CD4-positive, CD25-positive, alpha-beta regulatory T cell (primary cell): ENCODE data around the gene GADD45GIP1. TPM values are rescaled to one million over a fixed set of nuclear protein-coding genes. Genes with fewer than 3 reads are reported as not detected.
A peak's percentile ranks its signal among the peaks of the same experiment; 100 is the strongest.

ENCODE experiments used
- ATAC-seq, 2 donors: fragments of 150-1000 bp; cut with Tn5 transposase; one replicate each; pipeline ENCODE4 v1.10.0; 2021; ENCODE audit warnings: low read depth in 2 of 2, moderate number of reproducible peaks in 2 of 2, moderate library complexity in 1 of 2
- DNase-seq, 3 donors: peaks; one replicate each; pipeline versions ENCODE4 v3.0.0 to v3.0.0-alpha.2; 2012 to 2022; ENCODE audit warnings: mixed read lengths in 1 of 3
- H3K27ac ChIP-seq: one replicate; pipeline ENCODE4 v1.7.0; 2013; ENCODE audit warnings: mild to moderate bottlenecking, low read length; ENCODE audit not compliant: insufficient read depth, poor library complexity, severe bottlenecking
- H3K27me3 ChIP-seq: one replicate; pipeline ENCODE4 v1.7.0; 2013; ENCODE audit warnings: low read length; ENCODE audit not compliant: control insufficient read depth, insufficient read depth
- H3K36me3 ChIP-seq: one replicate; pipeline ENCODE4 v1.7.0; 2013; ENCODE audit warnings: mild to moderate bottlenecking, low read length, moderate library complexity; ENCODE audit not compliant: control insufficient read depth, insufficient read depth
- H3K4me1 ChIP-seq: 2 replicates; pipeline ENCODE4 v1.7.0; 2013; ENCODE audit warnings: mild to moderate bottlenecking, low read length; ENCODE audit not compliant: insufficient read depth, control insufficient read depth, poor library complexity, severe bottlenecking
- H3K4me3 ChIP-seq: one replicate; pipeline ENCODE4 v1.7.0; 2013; ENCODE audit warnings: low read depth, mild to moderate bottlenecking, low read length, moderate library complexity
- H3K9me3 ChIP-seq, 2 experiments: 1 replicate in 1 of 2; 2 replicates in 1 of 2; pipeline ENCODE4 v1.7.0; 2013; ENCODE audit warnings: low read length in 2 of 2, mild to moderate bottlenecking in 1 of 2, moderate library complexity in 1 of 2; ENCODE audit not compliant: control insufficient read depth in 2 of 2
- H3K27ac Mint-ChIP-seq, 3 donors: one replicate each; pipeline ENCODE4 v1.8.0; 2020 to 2022; ENCODE audit warnings: mild to moderate bottlenecking in 3 of 3, mixed read lengths in 3 of 3, moderate library complexity in 2 of 3
- H3K27me3 Mint-ChIP-seq: one replicate; pipeline ENCODE4 v1.8.0; 2022; ENCODE audit warnings: mild to moderate bottlenecking, mixed read lengths
- H3K36me3 Mint-ChIP-seq: one replicate; pipeline ENCODE4 v1.8.0; 2020; ENCODE audit warnings: mixed read lengths
- H3K4me1 Mint-ChIP-seq, 4 donors: one replicate each; pipeline ENCODE4 v1.8.0; 2020 to 2022; ENCODE audit warnings: mixed read lengths in 4 of 4, mild to moderate bottlenecking in 1 of 4
- H3K4me3 Mint-ChIP-seq, 4 donors: one replicate each; pipeline ENCODE4 v1.8.0; 2020 to 2022; ENCODE audit warnings: mild to moderate bottlenecking in 4 of 4, mixed read lengths in 4 of 4, moderate library complexity in 3 of 4
- H3K9me3 Mint-ChIP-seq, 7 donors: one replicate each; pipeline ENCODE4 v1.8.0; 2020 to 2022; ENCODE audit warnings: mixed read lengths in 7 of 7, mild to moderate bottlenecking in 3 of 7, moderate library complexity in 2 of 7
- polyA plus RNA-seq, 4 donors: library from polyadenylated mRNA; unstranded; fragments of 300-500 nt; fragmentation: Illumina TruSeq; gene quantifications; one replicate each; pipeline ENCODE4 v1.2.3, GENCODE V29; 2021
- total RNA-seq: library from RNA; stranded (reverse); gene quantifications from one replicate; pipeline ENCODE4 v1.2.3, GENCODE V29; 2022

Gene GADD45GIP1
- total and polyA plus RNA-seq, 5 donors from 2014 or later: 7.4 to 71.9 (median 65.3) TPM

DNA sequence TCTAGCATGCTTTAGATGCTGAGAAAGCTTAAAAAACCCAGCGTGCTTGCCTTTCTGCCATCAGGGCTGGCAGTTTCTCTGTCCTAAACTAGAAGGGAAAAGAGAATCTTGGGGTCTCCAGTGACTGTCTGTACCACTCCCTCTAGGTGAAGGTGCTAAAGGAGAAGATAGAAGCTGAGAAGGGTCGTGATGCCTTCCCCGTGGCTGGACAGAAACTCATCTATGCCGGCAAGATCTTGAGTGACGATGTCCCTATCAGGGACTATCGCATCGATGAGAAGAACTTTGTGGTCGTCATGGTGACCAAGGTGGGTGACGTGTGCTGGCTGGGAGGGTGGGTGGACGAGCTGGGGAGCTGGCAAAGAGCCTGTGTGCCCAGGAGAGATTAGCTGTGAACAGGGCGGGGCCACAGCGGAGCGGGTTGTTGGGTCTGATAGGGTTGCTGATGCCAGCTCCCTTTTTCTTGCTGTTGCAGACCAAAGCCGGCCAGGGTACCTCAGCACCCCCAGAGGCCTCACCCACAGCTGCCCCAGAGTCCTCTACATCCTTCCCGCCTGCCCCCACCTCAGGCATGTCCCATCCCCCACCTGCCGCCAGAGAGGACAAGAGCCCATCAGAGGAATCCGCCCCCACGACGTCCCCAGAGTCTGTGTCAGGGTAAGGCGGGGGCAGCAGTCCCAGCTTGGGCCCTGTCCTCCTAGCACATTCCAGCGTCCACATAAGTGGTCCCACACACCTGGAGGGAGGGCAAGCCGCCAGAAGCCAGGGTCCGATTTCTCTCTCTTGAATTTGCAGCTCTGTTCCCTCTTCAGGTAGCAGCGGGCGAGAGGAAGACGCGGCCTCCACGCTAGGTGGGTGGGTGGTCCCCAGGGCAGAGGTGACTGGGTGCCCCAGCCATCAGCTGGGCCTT is 9.1 kb downstream of the GADD45GIP1 start:
- no peak overlapping the region for H3K27ac Mint-ChIP-seq
- H3K27me3 Mint-ChIP-seq: peaks cover 5% of the 10 kb centered on the region
- H3K4me3 Mint-ChIP-seq: peak overlapping the region in 3 of 4 donors; percentile 27 to 43 (median 31)
- peaks cover 0 to 2% (median 0%) of the 10 kb centered on the region in 7 donors for H3K9me3 Mint-ChIP-seq
- Histone ChIP-seq H3K36me3 (peaks cover 58% of the 10 kb centered on the region), H3K4me1 (peaks cover 25% of the 10 kb centered on the region), H3K4me3 (no peak overlapping the region), H3K27ac (no peak overlapping the region), H3K27me3 (no peaks in the 10 kb centered on the region), H3K9me3 (no peaks in the 10 kb centered on the region)
- ATAC-seq (no peak), DNase-seq (no peak)
- peaks cover 36% of the 10 kb centered on the region for H3K36me3 Mint-ChIP-seq
- H3K4me1 Mint-ChIP-seq: peaks cover 4 to 43% (median 27%) of the 10 kb centered on the region in 4 donors

DNA sequence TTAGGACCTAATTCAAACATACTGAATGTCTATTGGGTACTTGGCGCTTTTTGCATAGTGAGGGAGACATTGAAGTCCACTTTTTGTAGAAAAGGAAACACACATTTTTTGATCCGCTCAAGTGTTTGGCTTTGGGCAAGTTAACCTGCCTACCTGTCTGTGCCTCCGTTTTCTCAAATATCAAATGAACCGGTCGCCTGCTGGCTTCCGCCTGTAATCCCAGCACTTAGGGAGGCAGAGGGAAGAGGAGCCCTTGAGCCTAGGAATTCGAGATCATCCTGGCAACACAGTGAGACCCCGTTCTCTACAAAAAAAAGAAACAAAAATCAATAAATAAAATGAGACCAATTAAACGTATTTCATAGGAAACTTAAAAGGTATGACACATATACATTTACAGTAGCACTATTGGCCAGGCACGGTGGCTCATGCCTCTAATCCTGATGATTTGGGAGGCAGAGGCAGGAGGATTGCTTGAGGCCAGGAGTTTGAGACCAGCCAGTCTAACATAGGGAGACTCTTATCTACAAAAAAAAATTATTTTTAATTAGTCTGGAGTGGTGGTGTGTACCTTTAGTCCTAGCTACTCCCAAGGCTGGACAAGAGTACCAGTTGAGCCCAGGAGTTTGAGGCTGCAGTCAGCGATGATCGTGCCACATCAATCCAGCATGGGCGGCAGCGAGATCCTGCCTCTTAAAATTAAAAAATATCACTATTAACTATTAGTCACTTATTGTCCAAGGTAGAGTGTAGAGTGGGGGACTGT is 10.1 kb downstream of the GADD45GIP1 start:
- H3K4me3 Mint-ChIP-seq: peak overlapping the region; percentile 88 to 93 (median 90)
- Histone ChIP-seq H3K4me1 (peaks cover 29% of the 10 kb centered on the region), H3K36me3 (peaks cover 59% of the 10 kb centered on the region), H3K9me3 (no peaks in the 10 kb centered on the region), H3K27me3 (no peaks in the 10 kb centered on the region), H3K27ac (peak overlapping the region; percentile 90), H3K4me3 (peak overlapping the region; percentile 89)
- H3K27me3 Mint-ChIP-seq: peaks cover 5% of the 10 kb centered on the region
- H3K9me3 Mint-ChIP-seq: peaks cover 0 to 2% (median 0%) of the 10 kb centered on the region in 7 donors
- no peak for DNase-seq
- peaks cover 35% of the 10 kb centered on the region for H3K36me3 Mint-ChIP-seq
- ATAC-seq: no peak
- peaks cover 4 to 52% (median 27%) of the 10 kb centered on the region in 4 donors for H3K4me1 Mint-ChIP-seq
- H3K27ac Mint-ChIP-seq: peak overlapping the region; percentile 80 to 97 (median 94)

DNA sequence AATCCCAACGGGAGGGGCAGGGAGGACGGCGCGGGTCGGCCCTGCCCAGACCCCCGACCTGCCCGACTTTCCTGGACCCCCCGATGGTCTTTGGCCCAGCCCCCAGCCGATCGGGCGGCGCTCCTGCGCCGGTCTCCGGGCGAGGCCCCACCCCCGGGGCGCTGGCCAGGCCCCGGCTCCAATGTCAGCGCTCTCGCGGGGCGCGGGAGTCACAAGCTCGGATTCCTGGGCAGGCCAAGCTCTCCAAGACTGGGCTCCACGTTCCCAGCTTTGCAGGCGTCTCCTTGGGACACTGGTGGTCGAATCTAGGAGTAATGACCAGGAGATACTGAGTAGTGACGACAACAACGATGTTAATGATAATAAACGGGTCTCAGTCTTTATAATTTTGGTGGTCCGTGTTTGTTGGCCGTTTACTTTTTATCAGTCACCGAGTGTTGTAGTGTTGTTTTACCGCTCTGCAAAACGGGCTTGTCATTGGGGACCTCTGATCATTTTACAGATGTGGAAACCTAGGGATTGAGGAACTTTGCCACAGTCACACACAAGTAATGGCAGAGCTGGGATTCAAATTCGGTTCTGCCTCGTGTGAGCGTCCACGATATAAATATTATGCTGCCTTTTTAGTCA is 10.8 kb downstream of the GADD45GIP1 start:
- peaks cover 4 to 58% (median 27%) of the 10 kb centered on the region in 4 donors for H3K4me1 Mint-ChIP-seq
- peaks cover 31% of the 10 kb centered on the region for H3K4me1 ChIP-seq
- H3K27ac Mint-ChIP-seq: peak overlapping the region; percentile 80 to 97 (median 94)
- peak overlapping the region; percentile 89 for H3K4me3 ChIP-seq
- peak overlapping the region; percentile 90 for H3K27ac ChIP-seq
- H3K27me3 Mint-ChIP-seq: peaks cover 5% of the 10 kb centered on the region
- no peaks in the 10 kb centered on the region for H3K9me3 ChIP-seq
- no peaks in the 10 kb centered on the region for H3K27me3 ChIP-seq
- H3K4me3 Mint-ChIP-seq: peak overlapping the region; percentile 88 to 93 (median 90)
- H3K9me3 Mint-ChIP-seq: peaks cover 0 to 2% (median 0%) of the 10 kb centered on the region in 7 donors
- ATAC-seq (peak; percentile 39 to 44), DNase-seq (peak; percentile 39 to 59 (median 44))
- peaks cover 62% of the 10 kb centered on the region for H3K36me3 ChIP-seq
- H3K36me3 Mint-ChIP-seq: peaks cover 29% of the 10 kb centered on the region

DNA sequence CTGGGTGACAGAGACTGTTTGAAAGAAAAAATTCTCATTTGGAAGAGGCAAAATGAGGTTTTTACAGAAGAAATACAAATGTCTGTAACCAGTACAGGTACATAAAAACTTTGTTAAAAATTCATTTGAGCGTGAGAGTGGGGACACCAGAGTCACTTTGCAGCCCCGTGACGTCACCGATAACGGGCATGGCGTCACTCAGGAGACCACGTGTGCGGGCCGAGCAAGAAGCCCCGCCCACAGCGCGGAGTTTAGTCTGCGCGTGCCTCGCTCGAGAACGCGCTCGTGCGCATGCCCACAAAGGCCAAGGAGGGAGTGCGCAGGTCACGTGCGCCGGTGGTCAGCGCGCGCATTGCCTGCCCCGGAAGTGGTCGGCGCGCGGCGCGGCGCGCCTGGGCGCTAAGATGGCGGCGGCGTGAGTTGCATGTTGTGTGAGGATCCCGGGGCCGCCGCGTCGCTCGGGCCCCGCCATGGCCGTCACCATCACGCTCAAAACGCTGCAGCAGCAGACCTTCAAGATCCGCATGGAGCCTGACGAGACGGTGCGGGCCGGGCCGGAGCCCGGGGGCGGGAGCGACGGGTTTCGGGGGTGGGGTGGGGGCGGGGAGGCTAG is 11.4 kb downstream of the GADD45GIP1 start, which contains the start of gene RAD23A:
RAD23A (plus strand) TSS at position 384 of the 613 bp plus-strand sequence; CDS start at position 471, 87 bp downstream.
- H3K4me3 ChIP-seq: peak within 1 kb of the TSS; percentile 89
- peaks cover 0 to 2% (median 0%) of the 10 kb centered on the region in 7 donors for H3K9me3 Mint-ChIP-seq
- peak within 1 kb of the TSS; percentile 90 to 95 (median 93) for H3K4me3 Mint-ChIP-seq
- peaks cover 66% of the 10 kb centered on the region for H3K36me3 ChIP-seq
- ATAC-seq: peak; percentile 82 to 83
- peaks cover 4 to 63% (median 32%) of the 10 kb centered on the region in 4 donors for H3K4me1 Mint-ChIP-seq
- H3K9me3 ChIP-seq: no peaks in the 10 kb centered on the region
- DNase-seq: peak; percentile 96 to 98 (median 97)
- peaks cover 37% of the 10 kb centered on the region for H3K4me1 ChIP-seq
- peak within 1 kb of the TSS; percentile 97 to 98 (median 97) for H3K27ac Mint-ChIP-seq
- peaks cover 28% of the 10 kb centered on the region for H3K36me3 Mint-ChIP-seq
- H3K27ac ChIP-seq: peak within 1 kb of the TSS; percentile 90
- H3K27me3 Mint-ChIP-seq: peaks cover 5% of the 10 kb centered on the region
- H3K27me3 ChIP-seq: no peaks in the 10 kb centered on the region

DNA sequence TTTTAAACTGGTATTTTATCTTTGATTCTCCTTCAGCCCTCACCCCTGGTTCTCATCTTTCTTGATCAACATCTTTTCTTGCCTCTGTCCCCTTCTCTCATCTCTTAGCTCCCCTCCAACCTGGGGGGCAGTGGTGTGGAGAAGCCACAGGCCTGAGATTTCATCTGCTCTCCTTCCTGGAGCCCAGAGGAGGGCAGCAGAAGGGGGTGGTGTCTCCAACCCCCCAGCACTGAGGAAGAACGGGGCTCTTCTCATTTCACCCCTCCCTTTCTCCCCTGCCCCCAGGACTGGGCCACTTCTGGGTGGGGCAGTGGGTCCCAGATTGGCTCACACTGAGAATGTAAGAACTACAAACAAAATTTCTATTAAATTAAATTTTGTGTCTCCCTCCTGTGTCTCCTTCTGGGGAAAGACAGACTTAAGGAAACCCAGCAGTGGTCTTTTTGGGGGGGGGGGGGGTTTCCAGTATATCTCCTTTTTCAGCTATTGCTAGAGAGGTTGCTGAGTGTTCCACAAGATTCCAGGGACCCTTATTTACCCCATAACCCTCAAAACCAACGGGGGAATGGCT is 12.8 kb downstream of the GADD45GIP1 start:
- Histone ChIP-seq H3K4me1 (peaks cover 51% of the 10 kb centered on the region), H3K4me3 (no peak overlapping the region), H3K27me3 (no peaks in the 10 kb centered on the region), H3K36me3 (peaks cover 65% of the 10 kb centered on the region), H3K9me3 (no peaks in the 10 kb centered on the region), H3K27ac (peak overlapping the region; percentile 90)
- Mint-ChIP-seq H3K27me3 (peaks cover 5% of the 10 kb centered on the region), H3K4me1 (peaks cover 4 to 72% (median 44%) of the 10 kb centered on the region in 4 donors), H3K36me3 (peaks cover 36% of the 10 kb centered on the region), H3K9me3 (peaks cover 0 to 2% (median 0%) of the 10 kb centered on the region in 7 donors), H3K4me3 (peak overlapping the region in 3 of 4 donors; percentile 46 to 95 (median 93)), H3K27ac (peak overlapping the region in 1 of 3 donors; percentile 97)
- ATAC-seq (no peak), DNase-seq (no peak)

DNA sequence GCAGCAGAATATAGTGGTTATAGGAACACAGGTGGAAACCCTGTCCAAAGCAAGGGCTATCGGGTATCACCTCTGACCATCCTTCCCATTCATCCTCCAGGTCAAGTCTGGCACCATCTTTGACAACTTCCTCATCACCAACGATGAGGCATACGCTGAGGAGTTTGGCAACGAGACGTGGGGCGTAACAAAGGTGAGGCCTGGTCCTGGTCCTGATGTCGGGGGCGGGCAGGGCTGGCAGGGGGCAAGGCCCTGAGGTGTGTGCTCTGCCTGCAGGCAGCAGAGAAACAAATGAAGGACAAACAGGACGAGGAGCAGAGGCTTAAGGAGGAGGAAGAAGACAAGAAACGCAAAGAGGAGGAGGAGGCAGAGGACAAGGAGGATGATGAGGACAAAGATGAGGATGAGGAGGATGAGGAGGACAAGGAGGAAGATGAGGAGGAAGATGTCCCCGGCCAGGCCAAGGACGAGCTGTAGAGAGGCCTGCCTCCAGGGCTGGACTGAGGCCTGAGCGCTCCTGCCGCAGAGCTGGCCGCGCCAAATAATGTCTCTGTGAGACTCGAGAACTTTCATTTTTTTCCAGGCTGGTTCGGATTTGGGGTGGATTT is 13.5 kb downstream of the GADD45GIP1 start:
- peaks cover 0 to 4% (median 0%) of the 10 kb centered on the region in 7 donors for H3K9me3 Mint-ChIP-seq
- DNase-seq (no peak), ATAC-seq (no peak)
- peak overlapping the region; percentile 28 to 58 (median 56) for H3K4me3 Mint-ChIP-seq
- H3K9me3 ChIP-seq: no peaks in the 10 kb centered on the region
- peaks cover 5% of the 10 kb centered on the region for H3K27me3 Mint-ChIP-seq
- no peak overlapping the region for H3K27ac ChIP-seq
- H3K36me3 Mint-ChIP-seq: peaks cover 36% of the 10 kb centered on the region
- peaks cover 56% of the 10 kb centered on the region for H3K4me1 ChIP-seq
- H3K4me1 Mint-ChIP-seq: peaks cover 4 to 77% (median 48%) of the 10 kb centered on the region in 4 donors
- H3K27me3 ChIP-seq: no peaks in the 10 kb centered on the region
- no peak overlapping the region for H3K4me3 ChIP-seq
- peak overlapping the region; percentile 67 to 86 (median 75) for H3K27ac Mint-ChIP-seq
- peaks cover 60% of the 10 kb centered on the region for H3K36me3 ChIP-seq
